ENCODE data around the gene PTH1R. TPM values are rescaled to one million over a fixed set of nuclear protein-coding genes. Genes with fewer than 3 reads are reported as not detected.

PTH1R gene
- total RNA-seq, 6 donors from 2014 or later, result 2.6 to 48.2 (median 16.2) TPM

DNA sequence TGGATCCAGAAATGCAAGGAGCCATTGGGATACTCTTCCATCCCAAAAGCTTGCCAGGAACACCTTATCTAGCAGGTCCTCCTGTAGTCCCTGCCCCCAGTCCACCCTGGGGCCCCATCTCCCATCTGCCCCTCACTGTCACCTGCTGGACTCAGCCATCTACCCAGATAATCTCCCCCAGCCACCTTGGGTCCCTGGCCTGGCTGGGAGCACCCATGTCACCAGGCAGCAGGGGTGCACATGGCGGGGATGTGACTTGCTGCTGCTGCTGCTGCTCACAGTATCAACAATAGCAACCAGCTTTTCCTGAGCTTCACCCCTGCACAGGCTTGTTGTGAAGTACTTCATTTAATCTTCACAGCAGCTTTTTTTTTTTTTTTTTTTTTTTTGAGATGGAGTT lies 12.6 kb downstream of the PTH1R start:
- Histone ChIP-seq H3K36me3 (no peaks in the 10 kb centered on the region), H3K27me3 (no peaks in the 10 kb centered on the region), H3K27ac (no peak overlapping the region), H3K9me3 (no peaks in the 10 kb centered on the region), H3K4me3 (no peak overlapping the region), H3K4me1 (peaks cover 15 to 26% (median 21%) of the 10 kb centered on the region in 4 donors)
- 82 to 100% methylated on average over 1 of the region's 1 CpG for WGBS, 2 donors
- no peak for DNase-seq
- no peak for TF ChIP-seq POLR2AphosphoS5 (IDR thresholded peaks at IDR 0.05)
- no peak for TF ChIP-seq POLR2A (IDR thresholded peaks at IDR 0.05)
- TF ChIP-seq EP300 (IDR thresholded peaks at IDR 0.05), result no peak
- TF ChIP-seq, protein P1, sequence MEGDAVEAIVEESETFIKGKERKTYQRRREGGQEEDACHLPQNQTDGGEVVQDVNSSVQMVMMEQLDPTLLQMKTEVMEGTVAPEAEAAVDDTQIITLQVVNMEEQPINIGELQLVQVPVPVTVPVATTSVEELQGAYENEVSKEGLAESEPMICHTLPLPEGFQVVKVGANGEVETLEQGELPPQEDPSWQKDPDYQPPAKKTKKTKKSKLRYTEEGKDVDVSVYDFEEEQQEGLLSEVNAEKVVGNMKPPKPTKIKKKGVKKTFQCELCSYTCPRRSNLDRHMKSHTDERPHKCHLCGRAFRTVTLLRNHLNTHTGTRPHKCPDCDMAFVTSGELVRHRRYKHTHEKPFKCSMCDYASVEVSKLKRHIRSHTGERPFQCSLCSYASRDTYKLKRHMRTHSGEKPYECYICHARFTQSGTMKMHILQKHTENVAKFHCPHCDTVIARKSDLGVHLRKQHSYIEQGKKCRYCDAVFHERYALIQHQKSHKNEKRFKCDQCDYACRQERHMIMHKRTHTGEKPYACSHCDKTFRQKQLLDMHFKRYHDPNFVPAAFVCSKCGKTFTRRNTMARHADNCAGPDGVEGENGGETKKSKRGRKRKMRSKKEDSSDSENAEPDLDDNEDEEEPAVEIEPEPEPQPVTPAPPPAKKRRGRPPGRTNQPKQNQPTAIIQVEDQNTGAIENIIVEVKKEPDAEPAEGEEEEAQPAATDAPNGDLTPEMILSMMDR (IDR thresholded peaks at IDR 0.05), result no peak
- no peak for ATAC-seq (ENCODE audit: low FRiP score in 2 of 2)

DNA sequence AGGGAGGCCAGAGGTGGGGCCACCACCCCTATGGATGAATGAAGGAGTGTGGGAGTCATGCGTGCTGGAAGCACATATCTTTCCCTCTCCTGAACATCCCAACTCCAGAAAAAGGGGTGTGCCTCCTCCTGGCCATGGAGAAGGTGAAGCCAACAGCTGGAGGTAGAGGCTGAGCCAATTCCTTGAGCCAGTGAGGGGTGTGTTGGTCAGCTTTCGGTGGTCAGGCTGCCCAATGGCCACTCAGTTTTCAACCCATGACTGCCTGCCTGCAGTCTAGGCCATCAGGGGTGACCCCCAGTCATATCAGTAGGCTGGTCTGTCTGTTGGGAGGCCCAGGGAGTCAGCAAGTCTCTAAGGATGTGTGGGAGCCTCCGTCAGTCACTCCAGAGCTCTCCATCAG lies 13.6 kb downstream of the PTH1R start:
- DNase-seq, result no peak
- TF ChIP-seq, protein P1 (IDR thresholded peaks at IDR 0.05), result no peak
- TF ChIP-seq POLR2AphosphoS5 (IDR thresholded peaks at IDR 0.05) (no peak), EP300 (IDR thresholded peaks at IDR 0.05) (no peak), POLR2A (IDR thresholded peaks at IDR 0.05) (no peak)
- 90 to 98% methylated on average over 3 of the region's 3 CpGs for WGBS, 2 donors
- ATAC-seq (ENCODE audit: low FRiP score in 2 of 2), result no peak
- Histone ChIP-seq H3K4me3 (no peak overlapping the region), H3K27ac (peak overlapping the region in 1 of 4 donors; percentile 16), H3K27me3 (no peaks in the 10 kb centered on the region), H3K9me3 (no peaks in the 10 kb centered on the region), H3K36me3 (no peaks in the 10 kb centered on the region), H3K4me1 (peaks cover 20 to 26% (median 22%) of the 10 kb centered on the region in 4 donors)

DNA sequence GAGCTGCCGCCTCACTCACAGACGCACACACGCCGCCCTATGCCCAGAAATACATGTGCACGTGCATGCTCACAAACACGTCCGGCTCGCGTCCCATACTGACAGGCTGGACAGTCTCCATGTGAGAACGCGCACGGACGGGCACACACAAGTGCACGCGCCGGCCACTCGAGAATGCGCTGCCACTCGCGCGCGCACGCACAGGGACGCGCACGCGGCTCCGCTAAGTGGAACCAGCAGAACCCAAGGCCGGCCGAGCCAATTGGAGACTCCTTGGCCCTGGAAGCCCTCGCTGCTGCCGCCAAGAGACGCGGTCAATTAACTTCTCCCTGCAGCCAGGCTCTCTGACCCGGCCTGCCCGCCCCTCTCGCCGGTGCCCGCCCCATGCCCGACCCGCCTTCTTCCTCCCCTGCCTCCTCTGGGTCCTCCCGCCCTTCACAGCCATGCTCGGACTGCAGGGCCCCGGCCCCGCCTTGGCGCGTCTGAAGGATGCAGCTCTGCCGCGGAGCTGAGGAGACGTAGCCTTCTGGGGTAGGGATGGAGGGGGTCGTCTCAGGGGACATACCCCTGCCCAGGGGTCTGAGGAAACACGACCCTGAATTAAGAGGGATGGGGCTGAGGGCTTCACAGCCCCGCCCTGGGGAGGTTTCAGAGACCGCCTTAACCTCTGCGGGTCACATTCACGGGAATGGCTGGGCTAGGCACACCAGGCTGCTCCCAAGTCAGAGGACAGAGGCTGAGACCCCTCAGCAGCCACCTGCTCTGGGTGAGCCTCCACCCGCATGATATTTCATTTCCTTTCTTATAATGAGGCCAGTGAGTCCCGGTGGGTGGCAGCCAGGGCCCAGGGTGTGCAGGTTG lies 15.0 kb downstream of the PTH1R start:
- H3K9me3 ChIP-seq, result no peaks in the 10 kb centered on the region
- TF ChIP-seq, protein P1 (IDR thresholded peaks at IDR 0.05), result peak in 2 of 6 experiments; percentile 7 to 35
- TF ChIP-seq EP300 (IDR thresholded peaks at IDR 0.05) (no peak), POLR2AphosphoS5 (IDR thresholded peaks at IDR 0.05) (peak in 1 of 2 donors; percentile 47)
- no peaks in the 10 kb centered on the region for H3K27me3 ChIP-seq
- H3K4me3 ChIP-seq, result peak overlapping the region in 3 of 4 donors; percentile 38 to 54 (median 47)
- 8 to 18% methylated on average over 8 to 33 of the region's 58 CpGs for WGBS, 2 donors
- no peaks in the 10 kb centered on the region for H3K36me3 ChIP-seq
- peak overlapping the region in 3 of 4 donors; percentile 54 to 62 (median 56) for H3K27ac ChIP-seq
- DNase-seq, result peak; percentile 83 to 93
- peak; percentile 79 to 87 for ATAC-seq (ENCODE audit: low FRiP score in 2 of 2)
- H3K4me1 ChIP-seq, result peaks cover 20 to 26% (median 22%) of the 10 kb centered on the region in 4 donors

DNA sequence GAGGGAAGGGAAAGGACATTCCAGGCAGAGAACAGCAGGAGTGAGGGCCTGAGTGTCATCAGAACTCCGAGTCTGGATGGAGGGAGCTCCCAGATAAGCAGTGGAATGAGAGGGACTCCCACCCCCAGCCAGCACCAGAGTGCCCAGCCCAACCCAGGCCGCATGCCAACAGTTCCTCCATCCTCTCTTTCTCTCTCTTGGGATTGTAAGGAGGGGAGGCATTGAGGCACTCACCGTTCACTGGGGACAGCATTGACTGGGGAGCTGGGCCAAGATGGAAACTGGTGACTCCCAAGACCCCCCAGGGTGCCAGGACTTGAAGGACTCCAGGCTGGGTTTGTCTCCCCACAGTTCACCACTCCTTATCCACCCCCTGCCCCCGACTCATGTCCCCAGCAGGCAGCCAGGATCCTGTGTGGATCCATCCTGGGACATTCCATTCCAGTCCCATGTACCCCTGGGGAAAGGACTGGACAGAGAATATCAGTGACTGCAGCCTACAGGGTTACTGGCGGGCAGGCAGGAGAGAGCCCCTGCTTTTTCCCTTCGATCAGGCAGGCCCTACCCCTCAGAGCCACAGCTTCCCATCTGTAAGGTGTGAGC lies 15.7 kb downstream of the PTH1R start:
- peak in 1 of 2 donors; percentile 38 for TF ChIP-seq POLR2AphosphoS5 (IDR thresholded peaks at IDR 0.05)
- TF ChIP-seq, protein P1 (IDR thresholded peaks at IDR 0.05), result no peak
- no peaks in the 10 kb centered on the region for H3K36me3 ChIP-seq
- peak overlapping the region in 3 of 4 donors; percentile 54 to 62 (median 56) for H3K27ac ChIP-seq
- H3K27me3 ChIP-seq, result peaks cover 0 to 2% (median under 1%) of the 10 kb centered on the region in 4 donors
- H3K4me1 ChIP-seq, result peaks cover 21 to 28% (median 24%) of the 10 kb centered on the region in 4 donors
- peak in 1 of 2 donors; percentile 36 for DNase-seq
- H3K9me3 ChIP-seq, result no peaks in the 10 kb centered on the region
- ATAC-seq (ENCODE audit: low FRiP score in 2 of 2), result no peak
- WGBS, 2 donors, result 63 to 66% methylated on average over 5 to 6 of the region's 6 CpGs
- peak overlapping the region in 1 of 4 donors; percentile 47 for H3K4me3 ChIP-seq

All from upper lobe of left lung (tissue), 6 donors.